Measurements from ENCODE around the gene TMF1. TPM values are rescaled to one million over a fixed set of nuclear protein-coding genes. Genes with fewer than 3 reads are reported as not detected.

Gene TMF1
- total and polyA plus RNA-seq, 8 donors, result 5.7 to 25.9 (median 16.0) TPM

GRCh38 chr3:68999158-68999557 is 53.0 kb downstream of the TMF1 start:
- no peak overlapping the region for H3K27ac ChIP-seq
- no peak for ATAC-seq
- no peak for FAIRE-seq
- intact Hi-C loops (cut with DNase I), result no loop called here
- DNase-seq, result no peak
- no peaks in the 10 kb centered on the region for H3K4me1 ChIP-seq
- H3K27me3 ChIP-seq, result no peaks in the 10 kb centered on the region
- TF ChIP-seq CTCF (IDR thresholded peaks at IDR 0.05), result no peak
- no peak overlapping the region for H3K4me3 ChIP-seq
- no peaks in the 10 kb centered on the region for H3K9me3 ChIP-seq
- H3K36me3 ChIP-seq, result peaks cover 0 to 55% (median 15%) of the 10 kb centered on the region in 3 donors

GRCh38 chr3:68997887-68998286 is 54.2 kb downstream of the TMF1 start:
- Histone ChIP-seq H3K27me3 (no peaks in the 10 kb centered on the region), H3K36me3 (peaks cover 0 to 42% (median 11%) of the 10 kb centered on the region in 3 donors), H3K4me3 (no peak overlapping the region), H3K9me3 (no peaks in the 10 kb centered on the region), H3K4me1 (no peaks in the 10 kb centered on the region), H3K27ac (no peak overlapping the region)
- no peak for DNase-seq
- ATAC-seq, result no peak
- TF ChIP-seq CTCF (IDR thresholded peaks at IDR 0.05), result no peak
- intact Hi-C loops (cut with DNase I), result no loop called here
- WGBS, 2 donors, result 86 to 89% methylated on average over 6 of the region's 6 CpGs
- no peak for FAIRE-seq

GRCh38 chr3:68996356-68996995 is 55.7 kb downstream of the TMF1 start:
- ATAC-seq (no peak), DNase-seq (no peak), FAIRE-seq (no peak)
- intact Hi-C loops (cut with DNase I), result no loop called here
- H3K4me1 ChIP-seq, result no peaks in the 10 kb centered on the region
- no peak overlapping the region for H3K4me3 ChIP-seq
- H3K27ac ChIP-seq, result no peak overlapping the region
- H3K9me3 ChIP-seq, result no peaks in the 10 kb centered on the region
- peaks cover 0 to 40% (median 11%) of the 10 kb centered on the region in 3 donors for H3K36me3 ChIP-seq
- TF ChIP-seq CTCF (IDR thresholded peaks at IDR 0.05), result no peak
- WGBS, 2 donors, result 76 to 77% methylated on average over 8 of the region's 8 CpGs
- no peaks in the 10 kb centered on the region for H3K27me3 ChIP-seq

- DNase-seq (no peak), FAIRE-seq (no peak), ATAC-seq (no peak)
- intact Hi-C loops (cut with DNase I), result no loop called here
- 95% methylated on average over 4 of the region's 4 CpGs for WGBS, 2 donors
- Histone ChIP-seq H3K9me3 (no peaks in the 10 kb centered on the region), H3K4me3 (no peak overlapping the region), H3K4me1 (no peaks in the 10 kb centered on the region), H3K36me3 (peaks cover 0 to 25% (median 5%) of the 10 kb centered on the region in 3 donors), H3K27me3 (no peaks in the 10 kb centered on the region), H3K27ac (no peak overlapping the region)
- no peak for TF ChIP-seq CTCF (IDR thresholded peaks at IDR 0.05)
Measured at GRCh38 chr3:68988740-68989139, 63.4 kb downstream of the TMF1 start.

- ATAC-seq (no peak), FAIRE-seq (no peak), DNase-seq (no peak)
- intact Hi-C loops (cut with DNase I), result no loop called here
- Histone ChIP-seq H3K9me3 (no peaks in the 10 kb centered on the region), H3K4me1 (no peaks in the 10 kb centered on the region), H3K27ac (no peak overlapping the region), H3K27me3 (no peaks in the 10 kb centered on the region), H3K4me3 (no peak overlapping the region), H3K36me3 (peaks cover 0 to 25% (median 5%) of the 10 kb centered on the region in 3 donors)
- no peak for TF ChIP-seq CTCF (IDR thresholded peaks at IDR 0.05)
- 89% methylated on average over 6 of the region's 6 CpGs for WGBS, 2 donors
Measured at GRCh38 chr3:68987322-68987721, 64.8 kb downstream of the TMF1 start.
